ENCODE results near the gene CALCOCO1.

The CALCOCO1 gene

DNA sequence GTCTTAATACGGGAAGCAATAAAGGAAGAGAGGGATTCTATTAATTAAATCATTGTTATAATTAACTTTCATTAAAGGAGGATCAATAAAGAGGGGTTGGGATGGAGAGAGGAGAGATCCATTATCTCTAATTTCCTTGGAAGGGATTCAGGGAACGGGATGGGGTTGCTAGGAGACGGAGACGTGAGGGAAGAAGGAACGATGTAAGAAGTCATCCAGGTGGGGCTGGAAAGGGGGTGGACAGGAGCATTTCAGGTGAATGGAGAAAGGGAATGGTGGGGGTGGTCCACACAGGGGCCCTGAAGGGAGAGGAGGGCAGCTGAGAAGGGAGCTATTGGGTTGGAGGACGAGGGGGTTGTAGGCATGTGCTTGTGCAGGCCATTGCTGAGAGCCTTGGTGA is 17.2 kb downstream of the CALCOCO1 start:
- H3K9me3 ChIP-seq (ENCODE audit: insufficient read depth, low read depth, low read length), result no peaks in the 10 kb centered on the region
- H3K27me3 ChIP-seq (ENCODE audit: insufficient read depth, low read length, poor library complexity, severe bottlenecking), result no peaks in the 10 kb centered on the region
- no peaks in the 10 kb centered on the region for H3K79me2 ChIP-seq (ENCODE audit: insufficient read depth, low read length)
- H4K20me1 ChIP-seq (ENCODE audit: insufficient read depth, low read length, poor library complexity, severe bottlenecking), result no peaks in the 10 kb centered on the region
- no peak overlapping the region for H2AFZ ChIP-seq (ENCODE audit: low read length)
- no peaks in the 10 kb centered on the region for H3F3A ChIP-seq (ENCODE audit: low read depth)
- H3K36me3 ChIP-seq (ENCODE audit: insufficient read depth, low read length), result no peaks in the 10 kb centered on the region
- H3K9ac ChIP-seq (ENCODE audit: low read depth, low read length, poor library complexity, severe bottlenecking), result no peak overlapping the region
- H3K4me2 ChIP-seq (ENCODE audit: low read depth, low read length, poor library complexity, severe bottlenecking), result no peak overlapping the region
- H3K4me3 ChIP-seq (ENCODE audit: low read length, poor library complexity, severe bottlenecking), result no peak overlapping the region
- H3K4me1 ChIP-seq (ENCODE audit: insufficient read depth, low read length, poor library complexity, severe bottlenecking), result no peaks in the 10 kb centered on the region
- H3K9me2 ChIP-seq (replicated peaks; ENCODE audit: low read depth, low read length), result no peaks in the 10 kb centered on the region
- TF ChIP-seq EZH2phosphoT487 (IDR thresholded peaks at IDR 0.05; ENCODE audit: borderline replicate concordance) (no peak), CTCF (conservative IDR thresholded peaks at IDR 0.05; ENCODE audit: low read length) (no peak)

GRCh38 chr12:53709671-53710070 is 17.6 kb downstream of the CALCOCO1 start:
- Histone ChIP-seq H4K20me1 (ENCODE audit: insufficient read depth, low read length, poor library complexity, severe bottlenecking) (no peaks in the 10 kb centered on the region), H3K4me3 (ENCODE audit: low read length, poor library complexity, severe bottlenecking) (no peak overlapping the region), H3K79me2 (ENCODE audit: insufficient read depth, low read length) (no peaks in the 10 kb centered on the region), H3K9ac (ENCODE audit: low read depth, low read length, poor library complexity, severe bottlenecking) (no peak overlapping the region), H3K27me3 (ENCODE audit: insufficient read depth, low read length, poor library complexity, severe bottlenecking) (no peaks in the 10 kb centered on the region), H3K36me3 (ENCODE audit: insufficient read depth, low read length) (no peaks in the 10 kb centered on the region), H3K9me2 (replicated peaks; ENCODE audit: low read depth, low read length) (no peaks in the 10 kb centered on the region), H3K4me2 (ENCODE audit: low read depth, low read length, poor library complexity, severe bottlenecking) (no peak overlapping the region), H3K9me3 (ENCODE audit: insufficient read depth, low read depth, low read length) (no peaks in the 10 kb centered on the region), H2AFZ (ENCODE audit: low read length) (no peak overlapping the region), H3F3A (ENCODE audit: low read depth) (no peaks in the 10 kb centered on the region), H3K4me1 (ENCODE audit: insufficient read depth, low read length, poor library complexity, severe bottlenecking) (no peaks in the 10 kb centered on the region)
- no peak for TF ChIP-seq CTCF (conservative IDR thresholded peaks at IDR 0.05; ENCODE audit: low read length)
- TF ChIP-seq EZH2phosphoT487 (IDR thresholded peaks at IDR 0.05; ENCODE audit: borderline replicate concordance), result no peak

- Histone ChIP-seq H3K9me3 (ENCODE audit: insufficient read depth, low read depth, low read length) (no peaks in the 10 kb centered on the region), H3K4me3 (ENCODE audit: low read length, poor library complexity, severe bottlenecking) (no peak overlapping the region), H3K36me3 (ENCODE audit: insufficient read depth, low read length) (no peaks in the 10 kb centered on the region), H3K9ac (ENCODE audit: low read depth, low read length, poor library complexity, severe bottlenecking) (no peak overlapping the region), H3K27me3 (ENCODE audit: insufficient read depth, low read length, poor library complexity, severe bottlenecking) (no peaks in the 10 kb centered on the region), H3K4me2 (ENCODE audit: low read depth, low read length, poor library complexity, severe bottlenecking) (no peak overlapping the region), H3K9me2 (replicated peaks; ENCODE audit: low read depth, low read length) (no peaks in the 10 kb centered on the region), H3K79me2 (ENCODE audit: insufficient read depth, low read length) (no peaks in the 10 kb centered on the region), H3K4me1 (ENCODE audit: insufficient read depth, low read length, poor library complexity, severe bottlenecking) (peaks cover 5% of the 10 kb centered on the region), H3F3A (ENCODE audit: low read depth) (no peaks in the 10 kb centered on the region), H4K20me1 (ENCODE audit: insufficient read depth, low read length, poor library complexity, severe bottlenecking) (no peaks in the 10 kb centered on the region), H2AFZ (ENCODE audit: low read length) (no peak overlapping the region)
- no peak for TF ChIP-seq EZH2phosphoT487 (IDR thresholded peaks at IDR 0.05; ENCODE audit: borderline replicate concordance)
These were observed 21.2 kb downstream of the CALCOCO1 start for GRCh38 chr12:53706080-53706479.

- no peak overlapping the region for H2AFZ ChIP-seq (ENCODE audit: low read length)
- TF ChIP-seq CTCF (conservative IDR thresholded peaks at IDR 0.05; ENCODE audit: low read length) (no peak), EZH2phosphoT487 (IDR thresholded peaks at IDR 0.05; ENCODE audit: borderline replicate concordance) (no peak)
- H3K9ac ChIP-seq (ENCODE audit: low read depth, low read length, poor library complexity, severe bottlenecking), result no peak overlapping the region
- H3K4me3 ChIP-seq (ENCODE audit: low read length, poor library complexity, severe bottlenecking), result no peak overlapping the region
- H3K9me3 ChIP-seq (ENCODE audit: insufficient read depth, low read depth, low read length), result no peaks in the 10 kb centered on the region
- H3K27me3 ChIP-seq (ENCODE audit: insufficient read depth, low read length, poor library complexity, severe bottlenecking), result no peaks in the 10 kb centered on the region
- H3K4me1 ChIP-seq (ENCODE audit: insufficient read depth, low read length, poor library complexity, severe bottlenecking), result peaks cover 5% of the 10 kb centered on the region
- no peaks in the 10 kb centered on the region for H3K36me3 ChIP-seq (ENCODE audit: insufficient read depth, low read length)
- H3F3A ChIP-seq (ENCODE audit: low read depth), result no peaks in the 10 kb centered on the region
- no peak overlapping the region for H3K4me2 ChIP-seq (ENCODE audit: low read depth, low read length, poor library complexity, severe bottlenecking)
- no peaks in the 10 kb centered on the region for H3K79me2 ChIP-seq (ENCODE audit: insufficient read depth, low read length)
- H4K20me1 ChIP-seq (ENCODE audit: insufficient read depth, low read length, poor library complexity, severe bottlenecking), result no peaks in the 10 kb centered on the region
- H3K9me2 ChIP-seq (replicated peaks; ENCODE audit: low read depth, low read length), result no peaks in the 10 kb centered on the region
These were observed 23.5 kb downstream of the CALCOCO1 start for GRCh38 chr12:53703756-53704155.
